Nephron (organoid): ENCODE results near the gene UBA52.
A peak's percentile ranks its signal among the peaks of the same experiment; 100 is the strongest.
"Not testable (repeated sequence)": the region's sequence is repeated elsewhere in the genome, so short reads cannot be mapped to it uniquely, and the experiment has no call there.

Experiments
- H3K27ac Mint-ChIP-seq, 3 experiments: 2 replicates each; pipeline ENCODE4 v1.8.0; 2020; ENCODE audit warnings: mixed read lengths in 3 of 3, mild to moderate bottlenecking in 2 of 3, moderate library complexity in 1 of 3
- H3K27me3 Mint-ChIP-seq: 2 replicates; pipeline ENCODE4 v1.8.0; 2021; ENCODE audit warnings: low read depth, mild to moderate bottlenecking, moderate library complexity, mixed read lengths
- H3K36me3 Mint-ChIP-seq: 2 replicates; pipeline ENCODE4 v1.8.0; 2020; ENCODE audit warnings: low read depth, mixed read lengths
- H3K4me1 Mint-ChIP-seq: 2 replicates; pipeline ENCODE4 v1.8.0; 2020; ENCODE audit warnings: mixed read lengths
- H3K4me3 Mint-ChIP-seq, 3 experiments: 2 replicates each; pipeline ENCODE4 v1.8.0; 2020; ENCODE audit warnings: mild to moderate bottlenecking in 3 of 3, mixed read lengths in 3 of 3, moderate library complexity in 2 of 3
- H3K9me3 Mint-ChIP-seq: 2 replicates; pipeline ENCODE4 v1.8.0; 2020; ENCODE audit warnings: mixed read lengths
- TF ChIP-seq, protein P1 (sequence below), 3 experiments: fragments of 200-600 bp; sonication (generic); IDR thresholded peaks; one replicate each; pipeline ENCODE4 v1.5.0; 2021; ENCODE audit warnings: antibody characterized with exemption in 3 of 3; ENCODE audit not compliant: unreplicated experiment in 3 of 3

The UBA52 gene

DNA sequence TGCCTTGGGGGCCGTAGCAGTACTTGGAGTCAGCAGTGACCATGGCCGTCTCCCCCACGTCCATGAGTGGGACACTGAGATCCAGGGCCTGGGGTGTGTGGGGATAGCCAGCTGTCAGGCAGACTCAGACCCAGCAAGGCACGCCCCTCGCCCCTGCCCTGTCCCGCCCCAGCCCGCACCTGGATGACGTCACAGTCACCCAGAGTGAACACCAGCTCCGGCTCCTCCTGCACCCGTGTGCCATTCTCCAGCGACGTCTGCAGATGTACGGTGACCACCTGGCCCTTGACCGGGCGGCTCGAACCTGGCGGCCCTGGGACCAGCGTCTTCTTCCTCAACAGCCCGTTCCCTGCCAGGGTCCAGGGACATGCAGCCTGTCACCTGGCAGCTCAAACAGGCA is 32.3 kb upstream of the UBA52 start:
- H3K36me3 Mint-ChIP-seq = peaks cover 42% of the 10 kb centered on the region
- no peak overlapping the region for H3K4me3 Mint-ChIP-seq
- H3K27me3 Mint-ChIP-seq = peaks cover 1% of the 10 kb centered on the region
- no peaks in the 10 kb centered on the region for H3K4me1 Mint-ChIP-seq
- no peaks in the 10 kb centered on the region for H3K9me3 Mint-ChIP-seq
- TF ChIP-seq, protein P1, sequence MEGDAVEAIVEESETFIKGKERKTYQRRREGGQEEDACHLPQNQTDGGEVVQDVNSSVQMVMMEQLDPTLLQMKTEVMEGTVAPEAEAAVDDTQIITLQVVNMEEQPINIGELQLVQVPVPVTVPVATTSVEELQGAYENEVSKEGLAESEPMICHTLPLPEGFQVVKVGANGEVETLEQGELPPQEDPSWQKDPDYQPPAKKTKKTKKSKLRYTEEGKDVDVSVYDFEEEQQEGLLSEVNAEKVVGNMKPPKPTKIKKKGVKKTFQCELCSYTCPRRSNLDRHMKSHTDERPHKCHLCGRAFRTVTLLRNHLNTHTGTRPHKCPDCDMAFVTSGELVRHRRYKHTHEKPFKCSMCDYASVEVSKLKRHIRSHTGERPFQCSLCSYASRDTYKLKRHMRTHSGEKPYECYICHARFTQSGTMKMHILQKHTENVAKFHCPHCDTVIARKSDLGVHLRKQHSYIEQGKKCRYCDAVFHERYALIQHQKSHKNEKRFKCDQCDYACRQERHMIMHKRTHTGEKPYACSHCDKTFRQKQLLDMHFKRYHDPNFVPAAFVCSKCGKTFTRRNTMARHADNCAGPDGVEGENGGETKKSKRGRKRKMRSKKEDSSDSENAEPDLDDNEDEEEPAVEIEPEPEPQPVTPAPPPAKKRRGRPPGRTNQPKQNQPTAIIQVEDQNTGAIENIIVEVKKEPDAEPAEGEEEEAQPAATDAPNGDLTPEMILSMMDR (IDR thresholded peaks at IDR 0.05; ENCODE audit: unreplicated experiment in 3 of 3) = no peak
- no peak overlapping the region for H3K27ac Mint-ChIP-seq

DNA sequence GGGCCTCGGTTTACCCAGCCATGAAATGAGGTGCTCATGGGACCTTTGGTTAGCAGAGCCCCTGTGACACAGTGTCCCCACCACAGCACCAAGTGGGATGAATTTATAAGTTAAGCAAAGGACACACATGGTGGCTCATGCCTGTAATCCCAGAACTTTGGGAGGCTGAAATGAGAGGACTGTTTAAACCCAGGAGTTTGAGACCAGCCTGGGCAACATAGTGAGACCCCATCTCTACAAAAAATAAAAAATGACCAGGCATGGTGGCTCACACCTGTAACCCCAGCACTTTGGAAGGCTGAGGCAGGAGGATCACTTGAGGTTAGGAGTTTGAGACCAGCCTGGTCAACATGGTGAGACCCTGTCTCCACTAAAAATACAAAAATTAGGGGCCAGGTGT is 31.5 kb upstream of the UBA52 start:
- peak overlapping the region in 2 of 3 experiments; percentile 10 to 59 for H3K4me3 Mint-ChIP-seq
- H3K9me3 Mint-ChIP-seq = not testable (repeated sequence)

DNA sequence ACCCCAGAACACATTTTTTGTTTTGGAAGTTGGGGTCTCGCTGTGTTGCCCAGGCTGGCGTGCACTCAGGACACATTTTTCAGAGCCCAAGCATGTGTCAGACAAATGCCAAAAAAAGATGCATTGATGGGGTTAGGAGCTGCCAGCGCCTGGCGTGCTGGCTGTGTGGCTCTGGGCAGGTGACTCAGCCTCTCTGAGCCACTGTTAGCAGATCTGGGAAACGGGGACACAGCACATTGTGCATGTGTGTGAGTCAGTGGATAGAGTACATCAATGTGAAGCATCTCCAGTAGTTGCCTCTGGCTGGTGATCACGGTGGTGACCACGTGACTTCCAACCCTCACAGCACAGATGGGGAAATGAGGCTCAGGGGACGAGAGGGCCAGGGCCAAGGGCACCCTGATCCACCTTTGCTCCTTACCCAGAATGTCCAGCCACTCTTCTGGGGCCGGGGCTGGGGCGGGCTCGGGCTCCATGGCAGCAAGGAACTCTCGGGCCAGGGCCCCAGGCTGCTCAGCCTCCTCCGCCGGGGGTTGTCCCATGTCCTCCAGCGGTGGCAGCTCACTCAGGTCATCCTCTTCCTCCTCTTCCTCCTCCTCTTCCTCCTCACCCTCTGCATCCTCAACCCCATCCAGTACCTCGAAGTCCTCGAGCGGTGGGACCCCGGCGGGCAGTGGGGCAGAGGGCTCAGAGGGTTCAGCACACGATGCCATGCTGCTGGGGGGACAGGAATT is 30.2 kb upstream of the UBA52 start:
- Mint-ChIP-seq H3K4me1 (no peaks in the 10 kb centered on the region), H3K4me3 (peak overlapping the region; percentile 59 to 94 (median 93)), H3K9me3 (no peaks in the 10 kb centered on the region), H3K27ac (no peak overlapping the region), H3K36me3 (peaks cover 27% of the 10 kb centered on the region), H3K27me3 (no peaks in the 10 kb centered on the region)
- TF ChIP-seq, protein P1 (IDR thresholded peaks at IDR 0.05; ENCODE audit: unreplicated experiment in 3 of 3) = no peak

More for the DNA sequence above, 31.5 kb upstream of the UBA52 start:
- H3K27me3 Mint-ChIP-seq, H3K27ac Mint-ChIP-seq, H3K4me1 Mint-ChIP-seq: not testable (repeated sequence)
- H3K36me3 Mint-ChIP-seq = peaks cover 38% of the 10 kb centered on the region

DNA sequence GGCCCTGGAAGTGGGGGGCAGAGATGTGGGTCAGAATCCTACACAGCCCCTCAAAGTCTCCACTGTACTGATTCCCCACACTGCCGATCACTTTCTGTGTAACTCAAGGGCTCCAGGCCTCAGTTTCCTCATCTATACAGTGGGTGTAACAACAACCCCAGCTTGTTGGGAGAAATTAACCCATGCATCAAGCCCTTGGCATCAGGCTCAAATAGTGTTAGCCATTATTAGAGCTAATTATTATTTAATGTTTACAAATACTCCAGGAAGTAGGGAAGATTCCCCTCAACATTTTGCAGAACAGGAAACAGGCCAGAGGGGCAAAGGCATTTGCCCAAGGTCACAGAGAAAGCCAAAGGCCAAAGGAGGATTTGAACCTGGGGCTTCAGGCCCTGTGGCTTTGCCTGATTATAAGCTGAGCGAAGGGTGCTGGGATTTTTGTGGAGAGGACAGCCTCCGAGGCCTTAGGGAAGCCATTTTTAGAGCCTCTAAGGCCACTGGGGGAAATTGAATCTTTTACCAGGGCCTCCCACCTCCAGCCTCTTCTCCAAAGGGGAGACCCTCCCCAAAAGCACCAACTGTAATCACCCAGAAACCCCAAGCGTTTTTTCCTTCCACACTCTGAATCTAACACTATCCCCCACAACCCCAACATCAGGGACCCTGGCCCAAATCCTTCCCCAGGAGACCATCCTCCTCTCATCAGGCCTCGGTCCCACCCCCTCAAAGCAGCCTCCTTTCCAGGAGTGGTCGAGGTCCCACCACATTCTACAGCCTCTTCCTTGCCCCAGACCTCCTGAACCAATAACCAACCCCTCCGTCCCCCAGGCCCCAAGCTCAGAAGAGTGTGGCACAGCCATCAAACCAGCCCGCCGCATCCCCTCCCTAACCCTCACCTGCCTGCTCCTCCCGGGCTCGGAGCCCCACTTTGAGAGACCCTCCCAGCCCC is 29.4 kb upstream of the UBA52 start:
- TF ChIP-seq, protein P1 (IDR thresholded peaks at IDR 0.05; ENCODE audit: unreplicated experiment in 3 of 3) = no peak
- Mint-ChIP-seq H3K36me3 (peaks cover 22% of the 10 kb centered on the region), H3K27me3 (no peaks in the 10 kb centered on the region), H3K4me1 (no peaks in the 10 kb centered on the region), H3K4me3 (peak overlapping the region; percentile 93 to 94 (median 94)), H3K9me3 (no peaks in the 10 kb centered on the region), H3K27ac (peak overlapping the region; percentile 40 to 85 (median 82))

DNA sequence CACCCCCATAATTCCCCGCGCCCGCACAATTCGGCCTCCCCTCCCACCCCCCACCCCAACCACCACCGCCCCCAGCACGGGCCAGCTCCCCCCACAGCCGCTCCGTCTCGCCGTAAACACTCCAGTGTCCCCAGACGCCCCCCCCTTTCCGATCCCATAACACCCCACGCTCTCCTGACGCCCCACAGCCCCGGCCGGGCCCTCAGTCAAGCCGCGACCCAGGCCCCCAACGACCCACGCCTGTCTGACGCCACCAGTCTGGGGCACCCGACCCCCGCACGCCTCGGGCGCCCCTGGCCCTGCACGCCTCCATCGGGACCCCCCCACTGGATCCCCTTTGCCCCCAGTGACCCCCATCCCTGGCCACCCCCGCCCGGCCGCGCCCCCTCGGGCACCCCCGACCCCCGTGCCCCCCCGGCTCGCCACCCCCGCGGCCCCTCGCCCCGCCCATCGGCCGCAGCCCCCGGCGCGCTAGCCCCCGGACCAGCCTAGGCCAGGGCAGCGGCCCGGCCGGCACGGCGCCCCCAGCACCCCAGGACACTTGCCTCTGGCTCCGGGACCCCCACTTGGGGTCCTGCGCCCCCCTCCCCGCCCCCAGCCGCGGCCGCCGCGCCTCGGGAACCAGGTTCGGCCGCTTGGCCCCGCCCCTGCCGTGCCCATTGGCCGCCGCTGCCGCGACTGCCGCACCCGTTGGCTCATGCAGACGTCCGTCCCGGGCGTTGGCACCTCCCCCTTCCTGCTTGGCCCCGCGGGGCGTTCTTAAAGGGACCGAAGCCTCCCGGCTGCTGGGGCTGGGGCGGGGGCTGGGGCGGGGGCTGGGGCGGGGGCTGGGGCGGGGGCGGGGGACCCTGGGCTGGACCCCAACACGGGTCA is 28.5 kb upstream of the UBA52 start, which contains the start of gene FKBP8:
TSS of gene FKBP8 (minus strand) at position 633 of the 873 bp plus-strand sequence. CDS start 1,603 bp downstream, outside the sequence.
- Mint-ChIP-seq H3K4me3 (peak within 1 kb of the TSS; percentile 93 to 94 (median 94)), H3K4me1 (no peaks in the 10 kb centered on the region), H3K27ac (peak within 1 kb of the TSS; percentile 54 to 89 (median 82)), H3K9me3 (no peaks in the 10 kb centered on the region), H3K27me3 (no peaks in the 10 kb centered on the region), H3K36me3 (peaks cover 17% of the 10 kb centered on the region)
- TF ChIP-seq, protein P1 (IDR thresholded peaks at IDR 0.05; ENCODE audit: unreplicated experiment in 3 of 3) = no peak
